RWPE2 (cell line): ENCODE results near the gene TBCE.

Experiments
- ATAC-seq: fragments of 200-7000 bp; cut with Tn5 transposase; 3 replicates; pipeline ENCODE4 v1.9.1; 2021; ENCODE audit warnings: low read depth
- DNase-seq: peaks from one replicate; pipeline ENCODE4 v3.0.0-alpha.2; 2020; ENCODE audit warnings: low spot score
- H3K27ac ChIP-seq: fragments of 450-650 bp; 2 replicates; pipeline ENCODE4 v1.5.1; 2017; ENCODE audit warnings: mild to moderate bottlenecking; ENCODE audit not compliant: poor library complexity, severe bottlenecking
- H3K27me3 ChIP-seq: fragments of 250-450 bp; sonication (Bioruptor Pico); 2 replicates; pipeline ENCODE4 v1.5.1; 2021; ENCODE audit warnings: mild to moderate bottlenecking, moderate library complexity; ENCODE audit not compliant: insufficient read depth, poor library complexity, severe bottlenecking
- H3K36me3 ChIP-seq: fragments of 250-450 bp; sonication (Bioruptor Pico); 2 replicates; pipeline ENCODE4 v1.5.1; 2020; ENCODE audit warnings: low read depth, mild to moderate bottlenecking, moderate library complexity
- H3K4me1 ChIP-seq: fragments of 250-450 bp; sonication (Bioruptor Pico); 2 replicates; pipeline ENCODE4 v1.5.1; 2021; ENCODE audit warnings: mild to moderate bottlenecking, moderate library complexity; ENCODE audit not compliant: insufficient read depth, poor library complexity, severe bottlenecking
- H3K4me3 ChIP-seq: fragments of 250-450 bp; sonication (Bioruptor Pico); 2 replicates; pipeline ENCODE4 v1.5.1; 2021; ENCODE audit warnings: mild to moderate bottlenecking, moderate library complexity; ENCODE audit not compliant: severe bottlenecking
- H3K9me3 ChIP-seq: fragments of 250-450 bp; sonication (Bioruptor Pico); 2 replicates; pipeline ENCODE4 v1.5.1; 2021; ENCODE audit warnings: mild to moderate bottlenecking, moderate library complexity; ENCODE audit not compliant: severe bottlenecking
- TF ChIP-seq, protein P1 (sequence below): fragments of 450-650 bp; IDR thresholded peaks from one replicate; pipeline ENCODE4 v1.5.1; 2017; ENCODE audit warnings: mild to moderate bottlenecking, moderate library complexity; ENCODE audit not compliant: poor library complexity, severe bottlenecking

The TBCE gene

GRCh38 chr1:235403593-235403992 is 36.4 kb downstream of the TBCE start:
- H3K27me3 ChIP-seq, result no peaks in the 10 kb centered on the region
- peak; percentile 51; the same call in 2 of the 3 replicates for ATAC-seq
- no peak for DNase-seq
- no peaks in the 10 kb centered on the region for H3K36me3 ChIP-seq
- H3K27ac ChIP-seq, result peak overlapping the region; percentile 53
- H3K9me3 ChIP-seq, result no peaks in the 10 kb centered on the region
- H3K4me1 ChIP-seq, result peaks cover 6% of the 10 kb centered on the region
- no peak overlapping the region for H3K4me3 ChIP-seq
- TF ChIP-seq, protein P1, sequence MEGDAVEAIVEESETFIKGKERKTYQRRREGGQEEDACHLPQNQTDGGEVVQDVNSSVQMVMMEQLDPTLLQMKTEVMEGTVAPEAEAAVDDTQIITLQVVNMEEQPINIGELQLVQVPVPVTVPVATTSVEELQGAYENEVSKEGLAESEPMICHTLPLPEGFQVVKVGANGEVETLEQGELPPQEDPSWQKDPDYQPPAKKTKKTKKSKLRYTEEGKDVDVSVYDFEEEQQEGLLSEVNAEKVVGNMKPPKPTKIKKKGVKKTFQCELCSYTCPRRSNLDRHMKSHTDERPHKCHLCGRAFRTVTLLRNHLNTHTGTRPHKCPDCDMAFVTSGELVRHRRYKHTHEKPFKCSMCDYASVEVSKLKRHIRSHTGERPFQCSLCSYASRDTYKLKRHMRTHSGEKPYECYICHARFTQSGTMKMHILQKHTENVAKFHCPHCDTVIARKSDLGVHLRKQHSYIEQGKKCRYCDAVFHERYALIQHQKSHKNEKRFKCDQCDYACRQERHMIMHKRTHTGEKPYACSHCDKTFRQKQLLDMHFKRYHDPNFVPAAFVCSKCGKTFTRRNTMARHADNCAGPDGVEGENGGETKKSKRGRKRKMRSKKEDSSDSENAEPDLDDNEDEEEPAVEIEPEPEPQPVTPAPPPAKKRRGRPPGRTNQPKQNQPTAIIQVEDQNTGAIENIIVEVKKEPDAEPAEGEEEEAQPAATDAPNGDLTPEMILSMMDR, result no peak

- H3K36me3 ChIP-seq, result no peaks in the 10 kb centered on the region
Measured at GRCh38 chr1:235404190-235404589, 37.0 kb downstream of the TBCE start.

DNA sequence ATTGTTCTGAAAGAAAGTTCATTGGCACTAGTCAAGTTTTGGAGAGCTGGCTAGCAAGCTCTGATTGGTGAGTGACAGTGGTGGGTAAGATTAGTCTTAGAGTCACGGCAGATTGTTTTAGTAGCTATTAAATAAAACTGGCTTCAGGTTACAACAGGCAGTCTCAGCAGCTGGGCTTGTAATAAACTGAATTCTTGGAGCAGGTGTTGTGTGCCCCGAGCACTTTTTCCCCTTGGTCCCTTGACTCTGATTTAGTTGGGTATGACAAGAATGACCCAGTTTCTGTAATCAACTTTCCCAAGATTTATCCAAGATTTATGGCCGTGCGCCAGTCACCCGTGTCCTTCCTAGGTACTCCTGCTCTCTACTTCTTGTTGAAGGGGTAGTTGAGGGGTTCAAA is 40.2 kb downstream of the TBCE start:
- H3K36me3 ChIP-seq, result no peaks in the 10 kb centered on the region
- ATAC-seq (no peak), DNase-seq (no peak)
- TF ChIP-seq, protein P1, result no peak
- H3K27me3 ChIP-seq, result no peaks in the 10 kb centered on the region
- H3K27ac ChIP-seq, result no peak overlapping the region
- no peaks in the 10 kb centered on the region for H3K9me3 ChIP-seq
- H3K4me3 ChIP-seq, result no peak overlapping the region
- peaks cover 6% of the 10 kb centered on the region for H3K4me1 ChIP-seq

More at GRCh38 chr1:235404190-235404589, 37.0 kb downstream of the TBCE start:
- Histone ChIP-seq H3K4me1 (peaks cover 6% of the 10 kb centered on the region), H3K4me3 (no peak overlapping the region), H3K27ac (peak overlapping the region; percentile 53), H3K27me3 (no peaks in the 10 kb centered on the region), H3K9me3 (no peaks in the 10 kb centered on the region)
- DNase-seq, result no peak
- peak; percentile 97 for ATAC-seq
- TF ChIP-seq, protein P1, result no peak

DNA sequence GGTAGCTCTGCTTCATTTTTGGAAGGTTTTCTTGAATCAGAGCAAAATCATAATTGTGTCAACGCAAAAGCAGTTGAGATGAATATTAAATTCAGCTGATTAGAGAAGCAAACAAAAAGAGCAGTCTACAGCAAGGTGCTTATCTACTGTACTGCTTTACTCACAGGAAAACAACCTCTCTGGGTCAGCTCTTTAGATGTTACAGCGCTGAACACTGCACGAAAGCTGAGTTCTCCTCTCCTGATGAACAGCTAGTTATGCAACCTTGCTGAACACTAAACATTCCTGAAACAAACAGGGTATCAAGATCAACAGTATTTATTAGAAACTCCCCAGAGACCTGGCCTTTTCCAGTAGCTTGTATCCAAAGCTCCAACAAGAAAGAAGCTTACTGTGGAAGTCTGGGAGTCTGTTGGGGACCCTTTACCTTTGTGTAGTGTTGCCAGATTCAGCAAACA is 41.3 kb downstream of the TBCE start:
- DNase-seq (no peak), ATAC-seq (no peak)
- Histone ChIP-seq H3K4me1 (peaks cover 6% of the 10 kb centered on the region), H3K36me3 (no peaks in the 10 kb centered on the region), H3K4me3 (no peak overlapping the region), H3K27me3 (no peaks in the 10 kb centered on the region), H3K9me3 (no peaks in the 10 kb centered on the region), H3K27ac (no peak overlapping the region)
- TF ChIP-seq, protein P1, result no peak

- H3K4me1 ChIP-seq, result no peaks in the 10 kb centered on the region
- DNase-seq (no peak), ATAC-seq (no peak)
Measured at GRCh38 chr1:235409042-235409820, 42.0 kb downstream of the TBCE start.

More at GRCh38 chr1:235409042-235409820, 42.0 kb downstream of the TBCE start:
- Histone ChIP-seq H3K36me3 (no peaks in the 10 kb centered on the region), H3K27me3 (no peaks in the 10 kb centered on the region), H3K4me3 (no peak overlapping the region), H3K9me3 (no peaks in the 10 kb centered on the region), H3K27ac (no peak overlapping the region)
- TF ChIP-seq, protein P1, result no peak
